ENCODE results near the gene HBG2.

- TF ChIP-seq REST (IDR thresholded peaks at IDR 0.05; ENCODE audit: low read depth) (no peak), TCF12 (IDR thresholded peaks at IDR 0.05; ENCODE audit: low read depth) (no peak), YY1 (IDR thresholded peaks at IDR 0.05; ENCODE audit: low read depth) (no peak), CREB1 (IDR thresholded peaks at IDR 0.05; ENCODE audit: low read depth) (no peak), NFIC (IDR thresholded peaks at IDR 0.05) (no peak), MAX (IDR thresholded peaks at IDR 0.05) (no peak), RAD21 (IDR thresholded peaks at IDR 0.05; ENCODE audit: low read depth) (no peak), TAF1 (IDR thresholded peaks at IDR 0.05; ENCODE audit: low read depth) (no peak), EP300 (IDR thresholded peaks at IDR 0.05; ENCODE audit: borderline replicate concordance) (no peak), CEBPB (IDR thresholded peaks at IDR 0.05) (no peak), TEAD4 (IDR thresholded peaks at IDR 0.05) (no peak), EGR1 (IDR thresholded peaks at IDR 0.05) (no peak)
Observed at GRCh38 chr11:5235364-5236095, 19.1 kb downstream of the HBG2 start.

Measured in Ishikawa (cell line).